Muscle layer of duodenum (tissue), 2 donors: ENCODE measurements around the gene ZNF565.
"Not testable (repeated sequence)": the region's sequence is repeated elsewhere in the genome, so short reads cannot be mapped to it uniquely, and the experiment has no call there.

Experiments
- H3K27ac ChIP-seq: one replicate; pipeline ENCODE4 v1.7.0; 2013; ENCODE audit warnings: mild to moderate bottlenecking, low read length
- H3K27me3 ChIP-seq: one replicate; pipeline ENCODE4 v1.7.0; 2013; ENCODE audit warnings: low read depth, mild to moderate bottlenecking, control low read depth, low read length
- H3K36me3 ChIP-seq, 2 donors: one replicate each; pipeline ENCODE4 v1.7.0; 2013; ENCODE audit warnings: low read length in 2 of 2, control low read depth in 1 of 2, mild to moderate bottlenecking in 1 of 2; ENCODE audit not compliant: insufficient read depth in 2 of 2, control insufficient read depth in 1 of 2
- H3K4me1 ChIP-seq, 2 donors: one replicate each; pipeline ENCODE4 v1.7.0; 2013; ENCODE audit warnings: low read length in 2 of 2, mild to moderate bottlenecking in 2 of 2, control low read depth in 1 of 2, moderate library complexity in 1 of 2; ENCODE audit not compliant: insufficient read depth in 2 of 2, control insufficient read depth in 1 of 2
- H3K4me3 ChIP-seq, 2 donors: one replicate each; pipeline ENCODE4 v1.7.0; 2013; ENCODE audit warnings: low read length in 2 of 2, low read depth in 1 of 2, mild to moderate bottlenecking in 1 of 2
- H3K9me3 ChIP-seq, 2 donors: one replicate each; pipeline ENCODE4 v1.7.0; 2013; ENCODE audit warnings: low read length in 2 of 2, control low read depth in 1 of 2, mild to moderate bottlenecking in 1 of 2; ENCODE audit not compliant: control insufficient read depth in 1 of 2
- donor health status: healthy.

ZNF565 gene

DNA sequence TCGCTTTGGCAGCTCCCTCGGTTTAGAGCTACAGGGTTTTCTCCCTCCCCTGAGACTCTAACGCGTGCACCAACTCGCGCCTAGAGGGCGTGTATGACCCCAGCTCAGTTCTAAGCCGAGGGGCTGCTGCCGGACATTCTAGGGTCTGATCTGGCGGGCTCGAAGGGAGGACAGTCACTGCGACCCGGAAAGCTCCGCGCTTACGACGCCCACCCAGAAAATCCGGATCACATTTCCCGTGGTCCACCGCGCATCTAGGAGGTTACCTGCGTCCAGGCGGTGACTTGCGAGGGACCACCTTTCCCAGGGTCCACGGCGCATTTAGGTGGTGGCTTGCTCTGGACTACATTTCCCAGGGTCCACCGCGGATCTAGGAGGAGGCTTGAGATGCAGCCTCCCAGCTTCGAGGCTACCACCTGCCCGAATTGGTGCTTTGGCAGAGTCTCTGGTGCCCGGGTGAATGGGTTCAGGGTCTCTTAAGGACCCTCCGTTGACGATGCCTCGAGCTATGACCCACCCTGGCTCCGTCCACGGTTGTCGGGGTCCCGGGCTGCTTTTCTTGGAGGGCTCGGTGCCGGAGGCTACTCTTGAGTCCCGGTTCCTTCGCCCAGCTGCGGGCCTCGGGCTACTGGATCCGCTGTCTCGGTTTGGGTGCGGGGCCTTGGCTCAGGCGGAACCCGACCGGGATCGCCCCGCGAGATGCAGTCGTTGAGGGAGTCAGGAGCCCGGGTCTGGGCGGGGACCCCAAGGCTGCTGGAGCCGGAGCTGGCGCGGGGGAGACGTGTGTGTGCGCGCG is 30.9 kb upstream of the ZNF565 start:
- Histone ChIP-seq H3K9me3 (no peaks in the 10 kb centered on the region), H3K27me3 (no peaks in the 10 kb centered on the region), H3K27ac (no peak overlapping the region), H3K4me1 (peaks cover 0 to 13% of the 10 kb centered on the region in 2 donors), H3K4me3 (peak overlapping the region; percentile 37 to 72), H3K36me3 (no peaks in the 10 kb centered on the region)

DNA sequence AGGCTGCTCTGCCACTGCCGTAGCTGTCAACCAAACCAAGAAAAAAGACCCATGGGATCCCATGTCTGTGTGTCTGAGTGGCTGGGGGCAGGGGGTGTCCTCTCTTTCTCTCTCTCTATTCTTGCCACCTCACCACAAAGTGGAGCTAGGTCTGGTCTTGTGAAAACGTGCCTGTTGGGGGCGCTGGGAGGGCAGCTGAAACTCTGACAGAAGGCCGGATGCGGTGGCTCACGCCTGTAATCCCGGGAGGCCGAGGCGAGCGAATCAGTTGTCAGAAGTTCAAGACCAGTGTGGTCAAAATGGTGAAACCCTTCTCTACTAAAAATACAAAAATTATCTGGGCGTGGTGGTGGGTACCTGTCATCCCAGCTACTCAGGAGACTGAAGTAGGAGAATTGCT is 29.6 kb upstream of the ZNF565 start:
- H3K9me3 ChIP-seq, result no peaks in the 10 kb centered on the region
- no peak overlapping the region for H3K4me3 ChIP-seq
- H3K4me1 ChIP-seq, result peaks cover 0 to 13% of the 10 kb centered on the region in 2 donors
- H3K27me3 ChIP-seq, result no peaks in the 10 kb centered on the region
- peaks cover 0 to 4% of the 10 kb centered on the region in 2 donors for H3K36me3 ChIP-seq
- H3K27ac ChIP-seq, result no peak overlapping the region

DNA sequence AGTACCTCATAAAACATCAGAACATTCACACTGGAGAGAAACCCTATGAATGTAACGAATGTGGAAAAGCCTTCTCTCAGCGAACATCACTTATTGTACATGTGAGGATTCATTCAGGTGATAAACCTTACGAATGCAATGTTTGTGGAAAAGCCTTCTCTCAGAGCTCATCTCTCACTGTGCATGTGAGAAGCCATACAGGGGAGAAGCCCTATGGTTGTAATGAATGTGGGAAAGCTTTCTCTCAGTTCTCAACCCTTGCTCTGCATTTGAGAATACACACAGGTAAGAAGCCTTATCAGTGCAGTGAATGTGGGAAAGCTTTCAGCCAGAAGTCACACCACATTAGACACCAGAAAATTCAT is 22.5 kb upstream of the ZNF565 start:
- peaks cover 10 to 28% of the 10 kb centered on the region in 2 donors for H3K9me3 ChIP-seq
- H3K4me3 ChIP-seq, result peak overlapping the region in 1 of 2 donors; percentile 16
- no peak overlapping the region for H3K27ac ChIP-seq
- no peaks in the 10 kb centered on the region for H3K27me3 ChIP-seq
- H3K4me1 ChIP-seq, result no peaks in the 10 kb centered on the region
- peaks cover 43 to 72% of the 10 kb centered on the region in 2 donors for H3K36me3 ChIP-seq

DNA sequence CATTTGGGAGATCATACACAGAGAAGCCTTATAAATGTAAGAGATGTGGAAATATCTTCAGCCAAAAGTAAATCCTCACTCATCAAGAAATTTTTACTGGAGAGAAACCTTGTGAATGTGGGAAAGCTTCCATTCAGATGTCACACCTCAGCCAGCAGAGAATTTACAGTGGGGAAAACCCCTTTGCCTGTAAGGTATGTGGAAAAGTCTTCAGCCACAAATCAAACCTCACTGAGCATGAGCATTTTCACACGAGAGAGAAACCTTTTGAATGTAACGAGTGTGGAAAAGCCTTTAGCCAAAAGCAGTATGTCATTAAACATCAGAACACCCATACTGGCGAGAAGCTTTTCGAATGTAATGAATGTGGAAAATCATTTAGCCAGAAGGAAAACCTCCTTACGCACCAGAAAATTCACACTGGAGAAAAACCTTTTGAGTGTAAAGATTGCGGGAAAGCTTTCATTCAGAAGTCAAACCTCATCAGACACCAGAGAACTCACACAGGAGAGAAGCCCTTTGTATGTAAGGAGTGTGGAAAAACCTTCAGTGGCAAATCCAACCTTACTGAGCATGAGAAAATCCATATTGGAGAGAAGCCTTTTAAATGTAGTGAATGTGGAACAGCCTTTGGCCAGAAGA is 22.0 kb upstream of the ZNF565 start:
- H3K27ac ChIP-seq, result no peak overlapping the region
- no peaks in the 10 kb centered on the region for H3K27me3 ChIP-seq
- peak overlapping the region in 1 of 2 donors; percentile 16 for H3K4me3 ChIP-seq
- H3K4me1 ChIP-seq, result no peaks in the 10 kb centered on the region
- peaks cover 10 to 28% of the 10 kb centered on the region in 2 donors for H3K9me3 ChIP-seq
- H3K36me3 ChIP-seq, result peaks cover 45 to 77% of the 10 kb centered on the region in 2 donors

DNA sequence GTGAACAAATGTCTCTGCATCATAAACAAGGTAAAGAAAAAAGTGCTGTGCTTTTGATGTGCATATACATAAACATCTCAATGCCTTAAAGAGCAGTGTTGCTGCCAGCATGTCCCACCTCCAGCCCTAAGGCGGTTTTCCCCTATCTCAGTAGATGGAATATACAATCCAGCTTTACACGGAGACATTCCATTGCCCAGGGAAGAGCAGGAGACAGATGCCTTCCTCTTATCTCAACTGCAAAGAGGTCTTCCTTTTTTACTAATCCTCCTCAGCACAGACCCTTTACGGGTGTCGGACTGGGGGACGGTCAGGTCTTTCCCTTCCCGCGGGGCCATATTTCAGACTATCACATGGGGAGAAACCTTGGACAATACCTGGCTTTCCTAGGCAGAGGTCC is 19.2 kb upstream of the ZNF565 start:
- H3K27ac ChIP-seq, H3K4me3 ChIP-seq, H3K27me3 ChIP-seq, H3K4me1 ChIP-seq: not testable (repeated sequence)
- Histone ChIP-seq H3K9me3 (peaks cover 8 to 28% of the 10 kb centered on the region in 2 donors), H3K36me3 (peaks cover 64 to 96% of the 10 kb centered on the region in 2 donors)

DNA sequence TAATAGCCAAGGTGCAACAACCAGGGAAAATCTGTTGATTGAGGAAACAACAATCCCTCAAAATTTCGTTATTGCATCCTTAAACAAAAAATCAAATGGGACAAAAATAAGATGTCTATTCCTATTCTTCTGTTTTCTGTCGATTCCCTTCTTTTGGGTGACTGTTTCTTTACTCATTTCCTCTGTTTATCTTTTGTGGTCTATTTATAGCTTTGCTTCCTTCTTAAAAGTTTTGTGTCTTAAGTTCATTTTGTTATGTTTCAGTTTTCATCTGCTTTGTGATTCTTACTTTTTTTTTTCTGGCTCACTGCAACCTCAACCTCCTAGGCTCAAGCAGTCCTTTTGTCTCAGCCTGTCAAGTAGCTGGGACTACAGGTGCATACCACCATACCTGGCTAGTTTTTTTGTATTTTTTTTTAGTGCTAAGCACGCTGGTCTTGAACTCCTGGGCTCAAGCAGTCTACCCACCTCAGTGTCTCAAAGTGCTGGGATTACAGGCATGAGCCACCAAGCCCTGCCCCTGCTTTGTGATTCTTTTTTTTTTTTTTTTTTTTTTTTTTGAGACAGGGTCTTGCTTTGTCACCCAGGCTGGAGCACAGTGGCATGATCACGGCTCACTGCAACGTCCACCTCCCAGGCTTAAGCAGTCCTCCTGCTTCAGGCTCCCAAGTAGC is 10.9 kb upstream of the ZNF565 start:
- peaks cover 27 to 50% of the 10 kb centered on the region in 2 donors for H3K36me3 ChIP-seq
- H3K9me3 ChIP-seq, result no peaks in the 10 kb centered on the region
- H3K27me3 ChIP-seq, result no peaks in the 10 kb centered on the region
- peak overlapping the region in 1 of 2 donors; percentile 12 for H3K4me3 ChIP-seq
- no peak overlapping the region for H3K27ac ChIP-seq
- H3K4me1 ChIP-seq, result peaks cover 0 to 36% of the 10 kb centered on the region in 2 donors

DNA sequence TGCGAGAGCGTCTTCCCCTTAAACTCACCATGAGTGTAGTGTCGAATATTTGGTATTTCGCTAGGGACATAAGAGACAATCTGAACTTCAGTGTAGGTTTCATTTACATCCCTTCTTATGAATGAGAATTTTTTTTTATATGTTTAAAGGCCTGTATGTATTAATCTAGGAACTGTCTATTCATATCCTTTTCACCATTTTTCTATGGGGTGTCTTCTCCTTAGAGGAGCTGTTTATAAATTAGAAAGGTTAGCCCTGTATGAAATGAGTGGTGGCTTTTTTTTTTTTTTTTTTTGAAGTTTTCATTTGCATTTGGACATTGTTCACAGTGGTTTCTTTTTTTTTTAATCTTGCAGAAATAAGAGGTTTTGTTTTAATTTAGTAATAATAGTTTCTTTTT is 8.0 kb upstream of the ZNF565 start:
- no peaks in the 10 kb centered on the region for H3K27me3 ChIP-seq
- no peaks in the 10 kb centered on the region for H3K9me3 ChIP-seq
- H3K36me3 ChIP-seq, result peaks cover 4 to 29% of the 10 kb centered on the region in 2 donors
- H3K27ac ChIP-seq, result no peak overlapping the region
- peaks cover 0 to 36% of the 10 kb centered on the region in 2 donors for H3K4me1 ChIP-seq
- H3K4me3 ChIP-seq, result no peak overlapping the region

DNA sequence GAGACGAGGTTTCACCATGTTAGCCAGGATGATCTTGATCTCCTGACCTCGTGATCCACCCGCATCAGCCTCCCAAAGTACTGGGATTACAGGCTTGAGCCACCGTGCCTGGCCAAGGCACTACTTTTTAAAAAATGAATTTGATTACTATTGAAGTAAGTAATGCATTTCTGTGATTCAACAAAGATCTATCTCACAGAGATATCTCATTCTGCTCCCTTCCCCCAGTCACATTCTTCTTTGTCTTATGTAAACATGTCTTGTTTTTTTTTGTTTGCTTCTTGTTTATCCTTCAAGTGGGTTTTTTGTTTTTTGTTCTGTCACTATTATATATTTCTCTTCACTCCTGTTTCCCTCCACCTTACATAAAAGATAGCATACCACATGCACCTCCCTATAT is 7.0 kb upstream of the ZNF565 start:
- Histone ChIP-seq H3K9me3 (no peaks in the 10 kb centered on the region), H3K27me3 (no peaks in the 10 kb centered on the region), H3K4me1 (peaks cover 0 to 36% of the 10 kb centered on the region in 2 donors), H3K4me3 (no peak overlapping the region), H3K36me3 (peaks cover 4 to 25% of the 10 kb centered on the region in 2 donors), H3K27ac (no peak overlapping the region)

DNA sequence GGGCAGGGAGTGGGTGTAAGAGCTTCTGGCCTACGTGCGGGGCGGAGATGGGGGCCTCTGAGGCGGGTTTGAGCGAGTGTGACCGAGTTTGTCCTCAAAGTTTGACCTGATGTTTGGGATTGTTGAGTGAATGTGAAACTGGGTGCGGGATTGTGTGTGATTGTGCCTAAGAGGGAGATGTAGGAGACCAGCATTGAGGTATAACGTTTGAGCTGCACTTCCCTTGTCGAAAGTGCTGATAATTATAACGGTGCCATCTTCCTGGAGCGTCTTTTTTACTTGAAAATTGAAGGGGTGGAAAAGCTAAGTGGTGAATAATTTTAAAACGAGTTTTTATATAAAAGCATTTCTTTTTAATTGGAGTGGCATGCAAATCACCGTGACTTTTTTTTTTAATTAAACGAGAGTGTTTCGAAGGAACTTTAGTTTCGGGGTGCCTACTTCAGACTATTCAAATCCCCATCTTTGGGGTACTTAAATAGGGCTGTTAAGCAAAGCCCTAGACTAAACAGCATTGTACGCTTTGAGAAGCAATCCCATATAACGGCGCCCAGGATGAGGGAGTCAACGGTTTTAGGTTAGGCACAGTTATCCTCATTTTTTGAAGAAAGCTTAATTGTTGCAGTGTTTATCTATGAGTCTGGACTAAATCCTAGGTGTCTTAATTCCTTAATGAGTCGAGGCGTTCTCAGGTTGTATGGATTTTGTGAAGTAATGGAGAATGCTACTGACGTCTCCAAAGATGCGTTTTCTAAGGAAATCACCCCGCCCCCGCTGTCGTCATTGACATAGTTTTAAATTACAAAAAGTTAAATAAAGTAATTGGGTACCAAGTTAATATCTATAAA is 1.0 kb upstream of the ZNF565 start:
- Histone ChIP-seq H3K36me3 (peaks cover 0 to 4% of the 10 kb centered on the region in 2 donors), H3K4me3 (peak overlapping the region; percentile 77 to 99), H3K27me3 (no peaks in the 10 kb centered on the region), H3K27ac (peak overlapping the region; percentile 98), H3K4me1 (peaks cover 0 to 16% of the 10 kb centered on the region in 2 donors), H3K9me3 (no peaks in the 10 kb centered on the region)

DNA sequence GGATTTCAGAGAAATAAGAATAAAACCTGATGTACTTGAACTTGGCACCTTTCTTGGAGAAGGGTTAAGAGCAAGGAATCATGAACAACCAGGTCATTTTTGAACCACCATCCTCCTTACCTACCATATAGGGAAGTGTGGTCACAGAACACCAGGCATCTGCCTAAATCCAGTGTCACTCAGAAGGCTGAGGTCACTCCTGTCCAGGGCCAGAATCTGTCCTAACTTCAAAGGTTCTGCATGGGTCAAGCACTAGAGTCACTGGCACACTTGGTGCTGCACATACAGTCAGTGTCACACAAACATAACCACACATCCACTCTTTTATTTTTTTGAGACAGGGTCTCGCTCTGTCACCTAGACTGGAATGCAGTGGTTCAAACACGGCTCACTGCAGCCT is 1.6 kb downstream of the ZNF565 start:
- no peaks in the 10 kb centered on the region for H3K27me3 ChIP-seq
- no peak overlapping the region for H3K4me3 ChIP-seq
- peaks cover 0 to 16% of the 10 kb centered on the region in 2 donors for H3K4me1 ChIP-seq
- H3K27ac ChIP-seq, result no peak overlapping the region
- H3K36me3 ChIP-seq, result peaks cover 0 to 4% of the 10 kb centered on the region in 2 donors
- H3K9me3 ChIP-seq, result no peaks in the 10 kb centered on the region
